ENCODE measurements around the gene TEPSIN. TPM values are rescaled to one million over a fixed set of nuclear protein-coding genes. Genes with fewer than 3 reads are reported as not detected.
A peak's percentile ranks its signal among the peaks of the same experiment; 100 is the strongest.

TEPSIN gene
- total and polyA plus RNA-seq, 2 of the 13 experiments (the other 11 are each of a cell fraction or from before 2014, with no cell fraction given): 16.1 to 18.8 TPM

DNA sequence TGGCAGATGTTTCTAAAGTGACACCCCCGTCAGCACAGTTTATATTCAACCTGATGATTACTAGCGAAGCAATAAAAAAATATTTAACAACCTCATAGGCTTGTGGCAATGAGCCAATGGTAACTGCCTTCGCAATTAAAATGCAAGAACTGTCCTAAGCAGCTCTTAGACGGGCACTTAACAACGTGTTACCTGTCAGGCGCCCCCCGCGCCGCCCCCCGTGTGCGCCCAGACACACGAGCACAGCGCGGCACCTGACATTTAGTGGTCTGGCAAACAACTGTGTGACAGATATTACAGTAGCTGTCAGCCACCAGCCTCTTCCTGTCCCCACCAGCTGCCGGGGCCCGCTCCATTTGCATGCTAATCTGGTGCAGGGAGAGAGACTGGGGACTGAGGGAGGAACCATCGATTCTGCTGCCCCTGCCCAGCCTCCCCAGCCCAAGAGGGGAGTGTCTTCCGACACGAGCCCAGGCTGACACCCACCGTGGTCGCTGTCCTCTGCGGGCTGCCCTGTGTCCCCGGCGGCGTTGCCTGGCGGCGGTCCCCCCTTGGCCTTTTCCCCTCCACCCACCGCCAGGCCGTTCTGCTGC lies 12.9 kb upstream of the TEPSIN start:
- peaks cover 16 to 20% of the 10 kb centered on the region in 2 experiments for H3K36me3 ChIP-seq (replicated peaks in 1 of 2; ENCODE audit: control insufficient read depth in 1 of 2, insufficient read depth in 2 of 2, low read length in 2 of 2)
- FAIRE-seq (no peak), ATAC-seq (no peak), DNase-seq (ENCODE audit: low spot score) (no peak)
- peak overlapping the region; percentile 46 for H3K27ac ChIP-seq (ENCODE audit: extremely low read length, insufficient read depth, low read length)
- CTCF ChIA-PET (ENCODE audit: low intra/inter-chr PET ratio, low total read pairs): interaction anchor here (2.1 kb wide), 2 partner anchors 232 to 286 kb away, joined by 8 to 17 read pairs; no protein-coding TSS in a partner anchor
- H3K79me2 ChIP-seq (ENCODE audit: insufficient read depth, low read length): no peaks in the 10 kb centered on the region
- BruUV-seq (replicated peaks): no TSS peak
- H3K9me3 ChIP-seq (ENCODE audit: low read length): no peaks in the 10 kb centered on the region
- H2AFZ ChIP-seq (ENCODE audit: low read length): no peak overlapping the region
- WGBS (ENCODE audit: low lambda C conversion rate): 95% methylated on average over 24 of the region's 29 CpGs
- peaks cover 4% of the 10 kb centered on the region; the same call in 1 of the 2 replicates for H4K20me1 ChIP-seq (ENCODE audit: insufficient read depth, low read length)
- POLR2A ChIA-PET: interaction anchor here (1.1 kb wide), 1 partner anchor 29 kb away, joined by 3 read pairs; the partner anchor contains the start of gene CEP131
- H3K4me1 ChIP-seq (ENCODE audit: insufficient read depth, low read length): peaks cover 26% of the 10 kb centered on the region
- no peaks in the 10 kb centered on the region for H3K27me3 ChIP-seq (ENCODE audit: control insufficient read depth in 1 of 2, insufficient read depth in 2 of 2, low read length in 2 of 2)
- TF ChIP-seq CENPX (CRISPR knock-in tag; IDR thresholded peaks at IDR 0.05) (no peak), SYNCRIP (IDR thresholded peaks at IDR 0.05; ENCODE audit: insufficient read depth, low read depth, low read length) (no peak), STAG1 (CRISPR knock-in tag; IDR thresholded peaks at IDR 0.05) (no peak), TBX2 (CRISPR knock-in tag; IDR thresholded peaks at IDR 0.05; ENCODE audit: borderline replicate concordance) (no peak), PHB2 (IDR thresholded peaks at IDR 0.05; ENCODE audit: partially characterized antibody) (no peak), NFIC (IDR thresholded peaks at IDR 0.05; ENCODE audit: low read length) (no peak), HOXA7 (CRISPR knock-in tag; IDR thresholded peaks at IDR 0.05) (no peak), CBX1 (IDR thresholded peaks at IDR 0.05; ENCODE audit: low read depth) (no peak), ZNF563 (CRISPR knock-in tag; IDR thresholded peaks at IDR 0.05) (no peak), MEF2D (CRISPR knock-in tag; IDR thresholded peaks at IDR 0.05) (no peak), RXRA (CRISPR knock-in tag; IDR thresholded peaks at IDR 0.05) (no peak), TAF1 (CRISPR knock-in tag; IDR thresholded peaks at IDR 0.05) (no peak), ZBTB21 (CRISPR knock-in tag; IDR thresholded peaks at IDR 0.05) (no peak)
- TF ChIP-seq, protein P1, sequence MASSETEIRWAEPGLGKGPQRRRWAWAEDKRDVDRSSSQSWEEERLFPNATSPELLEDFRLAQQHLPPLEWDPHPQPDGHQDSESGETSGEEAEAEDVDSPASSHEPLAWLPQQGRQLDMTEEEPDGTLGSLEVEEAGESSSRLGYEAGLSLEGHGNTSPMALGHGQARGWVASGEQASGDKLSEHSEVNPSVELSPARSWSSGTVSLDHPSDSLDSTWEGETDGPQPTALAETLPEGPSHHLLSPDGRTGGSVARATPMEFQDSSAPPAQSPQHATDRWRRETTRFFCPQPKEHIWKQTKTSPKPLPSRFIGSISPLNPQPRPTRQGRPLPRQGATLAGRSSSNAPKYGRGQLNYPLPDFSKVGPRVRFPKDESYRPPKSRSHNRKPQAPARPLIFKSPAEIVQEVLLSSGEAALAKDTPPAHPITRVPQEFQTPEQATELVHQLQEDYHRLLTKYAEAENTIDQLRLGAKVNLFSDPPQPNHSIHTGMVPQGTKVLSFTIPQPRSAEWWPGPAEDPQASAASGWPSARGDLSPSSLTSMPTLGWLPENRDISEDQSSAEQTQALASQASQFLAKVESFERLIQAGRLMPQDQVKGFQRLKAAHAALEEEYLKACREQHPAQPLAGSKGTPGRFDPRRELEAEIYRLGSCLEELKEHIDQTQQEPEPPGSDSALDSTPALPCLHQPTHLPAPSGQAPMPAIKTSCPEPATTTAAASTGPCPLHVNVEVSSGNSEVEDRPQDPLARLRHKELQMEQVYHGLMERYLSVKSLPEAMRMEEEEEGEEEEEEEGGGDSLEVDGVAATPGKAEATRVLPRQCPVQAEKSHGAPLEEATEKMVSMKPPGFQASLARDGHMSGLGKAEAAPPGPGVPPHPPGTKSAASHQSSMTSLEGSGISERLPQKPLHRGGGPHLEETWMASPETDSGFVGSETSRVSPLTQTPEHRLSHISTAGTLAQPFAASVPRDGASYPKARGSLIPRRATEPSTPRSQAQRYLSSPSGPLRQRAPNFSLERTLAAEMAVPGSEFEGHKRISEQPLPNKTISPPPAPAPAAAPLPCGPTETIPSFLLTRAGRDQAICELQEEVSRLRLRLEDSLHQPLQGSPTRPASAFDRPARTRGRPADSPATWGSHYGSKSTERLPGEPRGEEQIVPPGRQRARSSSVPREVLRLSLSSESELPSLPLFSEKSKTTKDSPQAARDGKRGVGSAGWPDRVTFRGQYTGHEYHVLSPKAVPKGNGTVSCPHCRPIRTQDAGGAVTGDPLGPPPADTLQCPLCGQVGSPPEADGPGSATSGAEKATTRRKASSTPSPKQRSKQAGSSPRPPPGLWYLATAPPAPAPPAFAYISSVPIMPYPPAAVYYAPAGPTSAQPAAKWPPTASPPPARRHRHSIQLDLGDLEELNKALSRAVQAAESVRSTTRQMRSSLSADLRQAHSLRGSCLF (CRISPR knock-in tag; IDR thresholded peaks at IDR 0.05; ENCODE audit: borderline replicate concordance): no peak
- in situ Hi-C loops (cut with HindIII; ENCODE audit: extremely low pct_ligation_motif_present, low pct_unique_long_range_greater_than_20kb) (no loop called here), intact Hi-C loops (cut with micrococcal nuclease; ENCODE audit: unreplicated experiment) (loop anchor here (2.0 kb wide), 1 partner anchor 271 kb away; no protein-coding TSS in a partner anchor)
- no peak overlapping the region for H3K4me3 ChIP-seq (replicated peaks in 1 of 3; ENCODE audit: insufficient read depth in 1 of 3, low read depth in 2 of 3, low read length in 3 of 3)
- H3K9ac ChIP-seq (ENCODE audit: insufficient read depth, low read depth, low read length): no peak overlapping the region
- H3K4me2 ChIP-seq (ENCODE audit: low read depth, low read length): no peak overlapping the region
